ENCODE data around the gene PEX13. TPM values are rescaled to one million over a fixed set of nuclear protein-coding genes. Genes with fewer than 3 reads are reported as not detected.

The PEX13 gene
- total RNA-seq, 4 donors from 2014 or later: 21.0 to 42.3 (median 26.2) TPM

- H3K36me3 ChIP-seq: peaks cover 0 to 2% (median 0%) of the 10 kb centered on the region in 4 donors
- peaks cover 25 to 46% (median 37%) of the 10 kb centered on the region in 4 donors for H3K4me1 ChIP-seq
- H3K4me3 ChIP-seq: peak overlapping the region in 3 of 4 donors; percentile 84 to 96 (median 93)
- TF ChIP-seq EP300 (IDR thresholded peaks at IDR 0.05) (no peak), POLR2AphosphoS5 (IDR thresholded peaks at IDR 0.05) (no peak), POLR2A (IDR thresholded peaks at IDR 0.05; ENCODE audit: low read depth) (no peak), CTCF (IDR thresholded peaks at IDR 0.05) (no peak)
- H3K27me3 ChIP-seq: no peaks in the 10 kb centered on the region
- no peak for DNase-seq (ENCODE audit: extremely low spot score)
- H3K27ac ChIP-seq (replicated peaks in 1 of 4): no peak overlapping the region
- intact Hi-C loops (cut with DNase I): loop anchor here (2.0 to 5.0 kb wide), 2 partner anchors 51 to 134 kb away; partner anchors contain the start of gene REL
- WGBS: 25% methylated on average over 2 of the region's 2 CpGs
- H3K9me3 ChIP-seq: no peaks in the 10 kb centered on the region
Observed at GRCh38 chr2:61015976-61016375, 1.5 kb upstream of the PEX13 start.

- peaks cover 0 to 7% (median 0%) of the 10 kb centered on the region in 4 donors for H3K36me3 ChIP-seq
- H3K4me3 ChIP-seq: peak overlapping the region; percentile 84 to 96 (median 94)
- H3K27me3 ChIP-seq: no peaks in the 10 kb centered on the region
- peak overlapping the region; percentile 88 to 95 (median 92) for H3K27ac ChIP-seq (replicated peaks in 1 of 4)
- intact Hi-C loops (cut with DNase I): loop anchor here (2.0 to 5.0 kb wide), 2 partner anchors 50 to 134 kb away; partner anchors contain the start of gene REL
- H3K9me3 ChIP-seq: no peaks in the 10 kb centered on the region
- WGBS: 4% methylated on average over 16 of the region's 16 CpGs
- no peak for DNase-seq (ENCODE audit: extremely low spot score)
- H3K4me1 ChIP-seq: peaks cover 25 to 52% (median 43%) of the 10 kb centered on the region in 4 donors
- TF ChIP-seq CTCF (IDR thresholded peaks at IDR 0.05): no peak
- TF ChIP-seq POLR2A (IDR thresholded peaks at IDR 0.05; ENCODE audit: low read depth): no peak
- TF ChIP-seq POLR2AphosphoS5 (IDR thresholded peaks at IDR 0.05): no peak
- TF ChIP-seq EP300 (IDR thresholded peaks at IDR 0.05): no peak
Observed at GRCh38 chr2:61016392-61017002, 1.0 kb upstream of the PEX13 start.

- Histone ChIP-seq H3K9me3 (no peaks in the 10 kb centered on the region), H3K27me3 (no peaks in the 10 kb centered on the region), H3K36me3 (peaks cover 0 to 13% (median under 1%) of the 10 kb centered on the region in 4 donors), H3K27ac (replicated peaks in 1 of 4) (peak overlapping the region; percentile 88 to 95 (median 92)), H3K4me3 (peak overlapping the region; percentile 84 to 96 (median 94)), H3K4me1 (peaks cover 25 to 54% (median 44%) of the 10 kb centered on the region in 4 donors)
- peak; percentile 93 for DNase-seq (ENCODE audit: extremely low spot score)
- WGBS: 0% methylated on average over 18 of the region's 27 CpGs
- no peak for TF ChIP-seq POLR2A (IDR thresholded peaks at IDR 0.05; ENCODE audit: low read depth)
- no peak for TF ChIP-seq CTCF (IDR thresholded peaks at IDR 0.05)
- peak; percentile 52 to 76 for TF ChIP-seq POLR2AphosphoS5 (IDR thresholded peaks at IDR 0.05)
- no peak for TF ChIP-seq EP300 (IDR thresholded peaks at IDR 0.05)
- intact Hi-C loops (cut with DNase I): loop anchor here (2.0 to 5.0 kb wide), 2 partner anchors 50 to 135 kb away; partner anchors contain the start of gene REL
Observed at GRCh38 chr2:61017003-61017555, 441 bp upstream of the PEX13 start.

GRCh38 chr2:61018318-61018755, 817 bp downstream of the PEX13 start:
- peak overlapping the region; percentile 84 to 96 (median 94) for H3K4me3 ChIP-seq
- 3% methylated on average over 7 of the region's 7 CpGs for WGBS
- intact Hi-C loops (cut with DNase I): loop anchor here (5.0 kb wide), 1 partner anchor 136 kb away; the partner anchor contains the start of gene REL

More at GRCh38 chr2:61018318-61018755, 817 bp downstream of the PEX13 start:
- no peak for DNase-seq (ENCODE audit: extremely low spot score)
- Histone ChIP-seq H3K27me3 (no peaks in the 10 kb centered on the region), H3K4me1 (peaks cover 25 to 54% (median 44%) of the 10 kb centered on the region in 4 donors), H3K9me3 (no peaks in the 10 kb centered on the region), H3K27ac (replicated peaks in 1 of 4) (peak overlapping the region; percentile 88 to 95 (median 92)), H3K36me3 (peaks cover 0 to 23% (median 2%) of the 10 kb centered on the region in 4 donors)
- TF ChIP-seq CTCF (IDR thresholded peaks at IDR 0.05) (no peak), POLR2AphosphoS5 (IDR thresholded peaks at IDR 0.05) (peak in 1 of 2 donors; percentile 11)

Data from esophagus muscularis mucosa (tissue), 4 donors.